HG03457 (cell line): ENCODE results near the gene NEK8.
"Not testable (repeated sequence)": the region's sequence is repeated elsewhere in the genome, so short reads cannot be mapped to it uniquely, and the experiment has no call there.

Source experiments
- ATAC-seq: cut with Tn5 transposase; IDR thresholded peaks from one replicate; pipeline ENCODE4 v1.9.1; 2021; ENCODE audit warnings: moderate number of reproducible peaks; ENCODE audit not compliant: unreplicated experiment

Gene NEK8

DNA sequence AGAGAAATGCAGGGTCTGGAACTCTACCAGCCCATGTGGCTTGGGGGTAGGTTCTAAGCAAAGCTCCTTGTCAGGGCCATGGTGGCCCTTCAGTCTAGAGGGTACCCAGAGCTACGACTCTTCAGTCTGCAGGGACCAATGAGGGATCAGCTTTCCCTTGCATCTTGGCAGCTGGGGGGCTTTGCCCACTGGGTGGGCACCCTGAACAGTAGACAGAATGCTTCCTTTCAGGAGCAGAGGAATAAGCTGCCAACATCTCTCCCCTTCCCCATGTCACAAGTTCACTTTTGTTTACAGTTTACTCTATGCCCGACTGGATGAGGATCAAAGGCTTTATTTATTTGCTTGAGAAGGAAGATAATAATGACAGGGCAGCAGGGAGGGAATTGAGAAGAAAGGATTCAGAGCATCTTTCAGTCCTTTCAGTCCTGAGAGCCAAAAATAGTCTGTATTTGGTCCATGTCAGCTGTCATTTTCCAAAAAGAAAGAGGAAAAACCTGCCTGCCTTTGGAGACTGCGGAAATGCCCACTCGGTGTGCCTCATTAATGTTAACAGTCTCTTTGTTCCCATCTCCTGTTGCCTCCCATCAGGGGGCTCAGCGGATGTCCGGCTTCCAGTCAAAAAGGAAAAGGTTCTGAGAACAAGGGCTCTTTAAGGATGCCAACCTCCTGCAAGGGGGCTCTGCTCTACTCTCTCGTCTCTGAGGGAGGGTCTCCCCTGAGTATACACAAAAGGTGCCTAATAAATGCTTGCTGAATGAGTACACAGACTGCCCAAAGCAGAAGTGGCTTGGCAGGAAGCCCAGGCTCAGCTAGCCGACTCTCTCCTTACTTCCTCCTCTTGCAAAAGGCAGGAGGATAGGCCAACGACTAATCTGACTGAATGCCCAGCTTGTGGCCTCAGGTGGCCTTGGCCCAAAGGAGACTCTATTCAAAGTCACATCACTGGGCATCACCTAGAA lies 32.3 kb downstream of the NEK8 start:
- no peak for ATAC-seq

DNA sequence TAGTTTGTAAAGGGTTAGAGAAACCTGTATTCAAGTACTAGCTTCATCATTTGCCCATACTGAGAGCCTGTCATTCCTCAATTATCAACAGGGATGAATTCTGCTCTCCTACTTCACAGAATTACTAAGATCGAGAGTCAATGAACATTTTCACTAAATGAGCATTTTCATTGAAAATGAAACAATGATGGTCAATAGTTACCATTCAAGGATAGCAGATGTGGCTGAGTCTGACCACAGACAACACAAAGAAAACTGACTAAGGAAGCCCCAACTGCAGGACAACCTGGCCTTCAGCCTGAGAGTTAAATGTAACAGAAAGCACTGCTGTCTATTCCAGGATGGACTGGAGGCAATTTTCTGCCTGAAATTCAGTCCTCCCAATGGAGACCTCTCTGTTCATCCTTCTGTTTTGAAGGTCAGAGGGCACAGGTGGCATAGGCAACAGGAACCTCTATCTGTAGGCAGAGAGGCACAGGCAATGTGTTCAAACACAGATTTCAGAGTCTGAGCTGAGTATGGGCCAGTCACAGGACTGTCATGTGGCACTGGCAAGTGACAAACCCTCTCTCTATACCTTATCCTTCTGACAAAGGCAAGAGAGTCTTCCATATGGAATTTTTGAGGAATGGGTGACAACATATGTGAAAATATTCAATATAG lies 34.7 kb downstream of the NEK8 start:
- ATAC-seq: no peak

DNA sequence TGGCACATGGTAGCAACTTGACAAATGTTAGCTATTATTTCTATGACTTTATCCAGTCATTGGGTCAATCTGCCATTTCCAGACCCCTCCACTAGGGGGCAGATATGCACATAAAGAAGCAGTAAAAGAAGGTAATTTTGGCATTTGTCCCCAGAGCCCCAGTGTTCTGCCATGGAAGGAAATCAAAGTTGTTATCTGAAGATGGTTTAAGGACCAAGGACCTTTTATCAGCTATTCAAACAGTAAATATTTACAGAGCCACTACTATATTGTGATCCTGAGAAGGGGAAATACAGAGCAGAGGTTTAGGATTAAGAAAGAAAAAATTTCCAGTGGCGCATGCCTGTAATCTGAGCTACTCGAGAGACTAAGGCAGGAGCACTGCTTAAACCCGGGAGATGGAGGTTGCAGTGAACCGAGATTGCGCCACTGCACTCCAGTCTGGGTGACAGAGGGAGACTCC lies 35.2 kb downstream of the NEK8 start:
- ATAC-seq: no peak

DNA sequence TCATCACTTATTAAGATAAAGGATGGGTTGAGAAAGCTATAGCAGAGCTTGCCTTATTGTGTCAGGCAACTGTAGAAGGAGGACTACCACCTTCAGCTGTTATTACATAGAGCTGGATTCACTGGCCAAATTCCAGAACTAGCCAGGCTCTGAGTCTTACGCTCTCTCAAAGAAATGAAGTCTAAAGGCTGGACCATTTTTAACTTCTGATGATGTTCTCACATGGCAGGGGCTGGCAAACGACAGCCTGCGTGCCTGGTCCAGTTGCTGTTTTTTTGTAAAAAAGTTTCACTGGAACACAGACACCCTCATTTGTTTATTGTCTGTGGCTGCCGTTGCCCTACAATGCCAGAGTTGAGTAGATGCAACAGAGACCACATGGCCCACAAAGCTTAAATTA lies 36.5 kb downstream of the NEK8 start:
- no peak for ATAC-seq

DNA sequence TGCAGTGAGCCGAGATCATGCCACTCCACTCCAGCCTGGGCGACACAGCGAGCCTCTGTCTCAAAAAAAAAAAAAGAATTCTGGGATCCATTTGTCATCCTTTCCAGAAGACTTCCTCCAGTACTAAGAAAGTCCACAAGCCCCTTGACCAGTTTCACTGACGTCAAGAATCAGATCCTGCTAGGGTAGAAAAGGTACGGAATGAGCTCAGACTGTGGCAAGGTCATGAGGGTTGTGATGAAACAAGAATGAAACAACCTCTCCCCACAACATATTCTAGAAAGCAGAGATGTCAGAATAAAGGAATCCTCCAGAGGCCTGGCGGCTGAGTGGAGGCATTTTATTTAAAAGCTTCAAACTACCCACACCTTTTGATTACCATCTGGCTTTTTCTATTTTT lies 45.1 kb downstream of the NEK8 start:
- ATAC-seq: no peak

DNA sequence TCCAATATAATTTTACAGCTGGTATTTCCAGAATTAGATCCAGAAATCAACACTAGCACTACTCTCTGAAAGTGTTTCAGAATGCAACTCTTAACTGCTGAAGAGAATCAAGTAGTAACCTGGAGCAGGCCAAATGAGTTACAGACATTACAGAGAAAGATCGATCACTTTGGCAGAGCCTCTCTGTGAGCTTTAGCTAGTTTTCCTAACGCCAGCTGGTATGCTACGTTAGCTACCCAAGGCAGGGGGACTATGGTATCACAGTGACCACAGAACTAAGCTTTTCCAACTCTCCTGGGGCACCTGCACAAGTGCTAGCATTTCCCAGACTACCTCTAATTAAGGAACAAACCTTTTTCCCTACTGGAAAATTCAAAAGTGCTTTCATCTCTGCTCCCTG lies 45.6 kb downstream of the NEK8 start:
- no peak for ATAC-seq

DNA sequence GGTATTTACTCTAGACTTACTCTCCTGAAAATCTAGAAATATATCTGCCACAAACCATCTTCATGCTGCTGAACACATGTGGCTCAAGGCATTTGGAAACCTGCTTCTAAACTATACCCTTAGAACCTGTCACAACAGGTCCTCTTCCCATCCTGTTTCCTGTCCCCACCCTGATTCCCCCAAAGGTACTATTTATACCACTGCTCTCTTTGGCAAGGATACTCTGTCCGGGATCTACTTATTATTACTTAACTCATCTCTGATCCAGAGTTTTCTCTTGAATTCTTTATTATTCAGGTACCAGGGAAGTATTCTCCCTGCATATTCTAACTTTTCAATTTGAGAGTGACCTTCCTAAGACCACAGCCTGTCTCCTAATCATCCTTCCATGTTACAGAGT lies 48.6 kb downstream of the NEK8 start:
- no peak for ATAC-seq

DNA sequence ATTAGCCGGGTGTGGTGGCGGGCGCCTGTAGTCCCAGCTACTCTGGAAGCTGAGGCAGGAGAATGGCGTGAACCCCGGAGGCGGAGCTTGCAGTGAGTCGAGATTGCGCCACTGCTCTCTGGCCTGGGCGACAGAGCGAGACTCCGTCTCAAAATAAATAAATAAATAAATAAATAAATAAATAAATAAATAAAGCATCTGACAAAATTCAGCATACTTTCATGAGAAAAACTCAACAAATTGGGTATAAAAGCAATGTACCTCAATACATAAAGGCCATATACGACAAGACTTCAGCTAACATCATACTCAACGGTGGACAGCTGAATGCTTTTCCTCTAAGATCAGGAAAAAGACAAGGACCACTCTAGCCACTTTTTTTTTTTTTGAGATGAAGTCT lies 51.0 kb downstream of the NEK8 start:
- not testable (repeated sequence) for ATAC-seq

DNA sequence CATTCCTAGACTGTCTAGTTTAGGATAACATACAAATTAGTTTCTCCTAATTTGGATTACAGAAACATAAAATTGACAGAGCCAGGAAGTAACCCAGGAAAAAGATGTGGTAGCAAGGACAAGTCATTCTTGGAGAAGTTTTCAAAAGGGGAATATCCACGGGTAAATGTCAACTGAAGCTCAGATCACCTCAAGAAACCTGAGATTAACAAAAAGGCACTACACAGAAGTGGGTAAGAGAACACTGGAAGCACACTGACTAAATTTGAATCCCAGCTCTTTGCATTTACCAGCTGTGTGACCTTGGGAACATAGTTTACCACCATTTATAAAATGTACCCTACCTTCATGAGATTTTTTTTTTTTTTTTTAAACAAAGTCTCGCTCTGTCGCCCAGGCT lies 54.6 kb downstream of the NEK8 start:
- no peak for ATAC-seq

DNA sequence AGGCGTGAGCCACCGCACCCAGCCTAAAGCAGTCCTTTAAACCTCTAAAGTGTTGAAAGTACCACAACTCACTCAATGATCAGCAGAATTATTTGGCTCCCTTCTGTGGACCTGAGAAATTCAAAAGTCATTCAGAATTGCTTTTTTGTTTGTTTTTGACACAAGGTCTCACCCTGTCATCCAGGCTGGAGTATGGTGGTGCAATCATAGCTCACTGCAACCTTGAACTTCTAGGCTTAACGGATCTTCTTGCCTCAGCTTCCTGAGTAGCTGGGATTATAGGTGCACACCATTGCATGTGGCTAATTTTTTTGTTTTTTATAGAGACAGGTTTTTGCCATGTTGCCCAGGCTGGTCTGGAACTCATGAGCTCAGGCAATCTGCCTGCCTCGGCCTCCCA lies 59.5 kb downstream of the NEK8 start:
- no peak for ATAC-seq
